Vagina (tissue), 2 donors: ENCODE measurements around the gene C10orf90.

ENCODE experiments used
- CTCF ChIP-seq, 3 experiments: fragments of 450-650 bp in 2 of 3; fragments of 200-600 bp in 1 of 3; sonication (generic) in 1 of 3; IDR thresholded peaks; one replicate each; pipeline ENCODE4 v1.5.1; 2017 to 2019; ENCODE audit warnings: antibody characterized with exemption in 3 of 3, mild to moderate bottlenecking in 2 of 3, moderate library complexity in 2 of 3
- POLR2A ChIP-seq, 2 donors: fragments of 450-650 bp; IDR thresholded peaks; one replicate each; pipeline ENCODE4 v1.6.1; 2017; ENCODE audit warnings: antibody characterized with exemption in 2 of 2, mild to moderate bottlenecking in 2 of 2, moderate library complexity in 2 of 2
- POLR2AphosphoS5 ChIP-seq, 2 donors: sonication (generic); formaldehyde crosslinking; IDR thresholded peaks; one replicate each; pipeline ENCODE4 v1.9.0; 2017; ENCODE audit warnings: antibody characterized with exemption in 2 of 2, mild to moderate bottlenecking in 2 of 2, low read depth in 1 of 2; ENCODE audit not compliant: insufficient read depth in 1 of 2

GRCh38 chr10:126690534-126690933 lies 20.0 kb upstream of the C10orf90 start:
- TF ChIP-seq CTCF (IDR thresholded peaks at IDR 0.05) = no peak
- TF ChIP-seq POLR2AphosphoS5 (IDR thresholded peaks at IDR 0.05; ENCODE audit: insufficient read depth in 1 of 2, low read depth in 1 of 2) = no peak
- TF ChIP-seq POLR2A (IDR thresholded peaks at IDR 0.05) = no peak
